ENCODE results near the gene PLPPR2.

DNA sequence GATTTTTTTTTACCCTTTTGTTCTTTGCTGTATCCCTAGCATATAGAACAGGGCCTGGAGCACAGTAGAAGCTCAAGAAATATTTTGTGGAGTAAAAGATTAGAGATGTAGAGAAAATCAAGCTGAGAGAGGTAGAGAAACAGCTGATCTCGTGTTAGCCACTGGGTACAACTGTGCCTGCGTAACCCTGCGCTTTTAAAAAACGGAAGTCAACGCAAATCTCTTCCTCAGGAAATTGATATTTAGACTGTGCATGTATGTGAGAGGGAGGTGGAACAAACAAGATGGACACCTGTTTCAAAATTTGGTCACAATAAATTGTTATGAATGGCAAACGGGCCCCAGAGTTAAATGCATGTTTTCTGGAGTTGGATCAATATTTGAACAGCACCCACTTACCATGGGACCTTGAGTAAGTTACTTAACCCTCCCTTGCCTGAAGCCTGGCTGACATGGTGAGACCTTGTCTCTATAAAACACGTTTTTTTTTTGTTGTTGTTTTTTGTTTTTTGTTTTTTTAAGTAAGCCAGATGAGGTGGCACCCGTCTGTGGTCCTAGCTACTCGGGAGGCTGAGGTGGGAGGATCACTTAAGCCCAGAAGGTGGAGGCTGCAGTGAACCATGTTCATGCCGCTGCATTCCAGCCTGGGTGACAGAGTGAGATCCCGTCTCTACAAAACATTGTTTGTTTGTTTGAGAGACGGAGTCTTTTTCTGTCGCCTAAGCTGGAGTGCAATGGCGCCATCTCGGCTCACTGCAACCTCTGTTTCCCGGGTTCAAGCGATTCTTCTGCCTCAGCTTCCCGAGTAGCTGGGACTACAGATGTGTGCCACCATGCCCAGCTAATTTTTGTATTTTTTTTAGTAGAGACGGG lies 32.2 kb downstream of the PLPPR2 start:
- TF ChIP-seq, protein P1, sequence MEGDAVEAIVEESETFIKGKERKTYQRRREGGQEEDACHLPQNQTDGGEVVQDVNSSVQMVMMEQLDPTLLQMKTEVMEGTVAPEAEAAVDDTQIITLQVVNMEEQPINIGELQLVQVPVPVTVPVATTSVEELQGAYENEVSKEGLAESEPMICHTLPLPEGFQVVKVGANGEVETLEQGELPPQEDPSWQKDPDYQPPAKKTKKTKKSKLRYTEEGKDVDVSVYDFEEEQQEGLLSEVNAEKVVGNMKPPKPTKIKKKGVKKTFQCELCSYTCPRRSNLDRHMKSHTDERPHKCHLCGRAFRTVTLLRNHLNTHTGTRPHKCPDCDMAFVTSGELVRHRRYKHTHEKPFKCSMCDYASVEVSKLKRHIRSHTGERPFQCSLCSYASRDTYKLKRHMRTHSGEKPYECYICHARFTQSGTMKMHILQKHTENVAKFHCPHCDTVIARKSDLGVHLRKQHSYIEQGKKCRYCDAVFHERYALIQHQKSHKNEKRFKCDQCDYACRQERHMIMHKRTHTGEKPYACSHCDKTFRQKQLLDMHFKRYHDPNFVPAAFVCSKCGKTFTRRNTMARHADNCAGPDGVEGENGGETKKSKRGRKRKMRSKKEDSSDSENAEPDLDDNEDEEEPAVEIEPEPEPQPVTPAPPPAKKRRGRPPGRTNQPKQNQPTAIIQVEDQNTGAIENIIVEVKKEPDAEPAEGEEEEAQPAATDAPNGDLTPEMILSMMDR (conservative IDR thresholded peaks at IDR 0.05; ENCODE audit: low read depth, low read length) = no peak
- TF ChIP-seq EZH2 (IDR thresholded peaks at IDR 0.05; ENCODE audit: borderline replicate concordance, low read depth, low read length, poor library complexity, severe bottlenecking) = no peak
